ENCODE measurements around the gene RAB40C.

GRCh38 chr16:548586-548985, 41.3 kb upstream of the RAB40C start:
- TF ChIP-seq, protein P1, sequence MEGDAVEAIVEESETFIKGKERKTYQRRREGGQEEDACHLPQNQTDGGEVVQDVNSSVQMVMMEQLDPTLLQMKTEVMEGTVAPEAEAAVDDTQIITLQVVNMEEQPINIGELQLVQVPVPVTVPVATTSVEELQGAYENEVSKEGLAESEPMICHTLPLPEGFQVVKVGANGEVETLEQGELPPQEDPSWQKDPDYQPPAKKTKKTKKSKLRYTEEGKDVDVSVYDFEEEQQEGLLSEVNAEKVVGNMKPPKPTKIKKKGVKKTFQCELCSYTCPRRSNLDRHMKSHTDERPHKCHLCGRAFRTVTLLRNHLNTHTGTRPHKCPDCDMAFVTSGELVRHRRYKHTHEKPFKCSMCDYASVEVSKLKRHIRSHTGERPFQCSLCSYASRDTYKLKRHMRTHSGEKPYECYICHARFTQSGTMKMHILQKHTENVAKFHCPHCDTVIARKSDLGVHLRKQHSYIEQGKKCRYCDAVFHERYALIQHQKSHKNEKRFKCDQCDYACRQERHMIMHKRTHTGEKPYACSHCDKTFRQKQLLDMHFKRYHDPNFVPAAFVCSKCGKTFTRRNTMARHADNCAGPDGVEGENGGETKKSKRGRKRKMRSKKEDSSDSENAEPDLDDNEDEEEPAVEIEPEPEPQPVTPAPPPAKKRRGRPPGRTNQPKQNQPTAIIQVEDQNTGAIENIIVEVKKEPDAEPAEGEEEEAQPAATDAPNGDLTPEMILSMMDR (IDR thresholded peaks at IDR 0.05; ENCODE audit: poor library complexity) = no peak
- TF ChIP-seq EZH2 (IDR thresholded peaks at IDR 0.05; ENCODE audit: borderline replicate concordance) = no peak

Data from hepatocyte (in vitro differentiated cells).